Activated naive CD8-positive, alpha-beta T cell treated with anti-CD3 and anti-CD28 coated beads, Interleukin-2, amount 50 U/mL, for 16 hours (primary cell): ENCODE data around the gene TCEA3.

Experiments used
- DNase-seq: peaks from one replicate; pipeline ENCODE4 v3.0.0-alpha.2; 2020; ENCODE audit warnings: low read depth, low spot score

TCEA3 gene

GRCh38 chr1:23367791-23368561, 56.6 kb downstream of the TCEA3 start:
- DNase-seq, result peak; percentile 96

DNA sequence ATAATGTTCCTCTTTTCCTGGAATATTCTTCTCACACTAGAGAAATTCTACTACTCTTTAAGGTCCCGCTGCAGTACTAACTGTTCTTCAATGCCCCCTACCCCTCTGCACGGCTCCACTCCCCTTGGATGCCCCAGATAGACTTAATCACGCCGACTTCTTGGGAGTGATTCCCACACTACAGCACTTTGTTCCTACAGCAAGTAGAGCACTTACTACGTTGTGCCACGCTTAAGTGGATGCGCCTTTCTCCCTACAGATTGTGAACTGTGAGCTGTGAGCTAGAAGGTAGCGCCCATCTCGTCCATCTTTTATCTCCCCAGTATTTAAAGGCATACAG, 57.1 kb downstream of the TCEA3 start:
- DNase-seq, result no peak

GRCh38 chr1:23366598-23366997, 58.0 kb downstream of the TCEA3 start:
- no peak for DNase-seq

- DNase-seq, result no peak
Observed at GRCh38 chr1:23366146-23366545, 58.4 kb downstream of the TCEA3 start.

DNA sequence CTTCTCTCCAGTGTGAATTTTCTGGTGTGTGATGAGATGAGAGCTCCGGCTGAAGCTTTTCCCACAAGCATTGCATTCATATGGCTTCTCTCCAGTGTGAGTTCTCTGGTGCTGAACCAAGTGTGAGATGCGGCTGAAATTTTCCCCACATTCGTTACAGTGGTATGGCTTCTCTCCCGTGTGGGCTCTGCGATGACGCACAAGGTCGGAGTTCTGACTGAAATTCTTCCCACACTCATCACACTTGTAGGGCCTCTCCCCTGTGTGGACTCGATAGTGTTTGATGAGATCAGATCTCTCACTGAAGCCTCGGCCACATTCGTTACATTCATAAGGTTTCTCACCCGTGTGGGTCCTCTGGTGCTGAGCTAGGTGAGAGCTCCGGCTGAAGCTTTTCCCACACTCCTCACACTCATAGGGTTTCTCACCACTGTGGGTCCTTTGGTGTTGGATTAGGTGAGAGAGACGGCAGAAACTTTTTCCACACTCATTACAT, 62.3 kb downstream of the TCEA3 start:
- no peak for DNase-seq

- DNase-seq, result no peak
Observed at GRCh38 chr1:23358310-23358875, 66.2 kb downstream of the TCEA3 start.

DNA sequence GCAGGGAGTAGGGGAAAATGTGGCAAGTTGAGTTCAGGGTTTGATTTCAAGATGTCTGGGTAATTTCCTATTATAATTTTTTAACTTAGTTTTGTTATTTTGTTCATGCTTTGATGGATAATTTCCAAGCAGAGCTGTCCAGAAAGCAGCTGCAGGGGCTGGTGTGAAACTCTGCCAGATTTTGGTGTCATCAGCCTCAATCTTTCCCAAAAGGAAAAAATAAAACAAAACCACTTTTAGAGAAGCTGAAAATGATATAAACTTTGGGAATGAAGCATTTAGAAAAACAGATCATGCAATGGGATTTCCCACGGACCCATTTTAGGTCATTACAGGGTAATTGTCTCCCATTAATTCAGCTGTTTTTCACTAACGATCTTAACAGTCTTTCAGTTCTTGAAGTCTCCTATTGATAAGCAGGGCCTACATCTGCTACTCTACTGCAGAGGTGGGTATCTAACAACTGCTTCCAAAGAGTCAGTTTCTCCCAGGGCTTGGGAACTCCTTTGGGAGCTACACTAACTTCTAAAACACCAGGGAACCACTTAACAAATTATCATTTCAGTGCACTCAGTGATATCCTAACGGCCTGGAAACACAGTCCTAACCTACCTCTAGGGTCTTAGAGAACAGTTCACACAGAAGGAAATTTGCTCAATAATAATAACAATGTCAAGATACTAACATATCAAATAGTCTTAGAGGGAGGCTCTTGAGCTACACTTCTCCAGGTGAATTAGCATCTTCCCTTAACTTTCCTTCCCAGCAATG, 67.2 kb downstream of the TCEA3 start:
- no peak for DNase-seq

DNA sequence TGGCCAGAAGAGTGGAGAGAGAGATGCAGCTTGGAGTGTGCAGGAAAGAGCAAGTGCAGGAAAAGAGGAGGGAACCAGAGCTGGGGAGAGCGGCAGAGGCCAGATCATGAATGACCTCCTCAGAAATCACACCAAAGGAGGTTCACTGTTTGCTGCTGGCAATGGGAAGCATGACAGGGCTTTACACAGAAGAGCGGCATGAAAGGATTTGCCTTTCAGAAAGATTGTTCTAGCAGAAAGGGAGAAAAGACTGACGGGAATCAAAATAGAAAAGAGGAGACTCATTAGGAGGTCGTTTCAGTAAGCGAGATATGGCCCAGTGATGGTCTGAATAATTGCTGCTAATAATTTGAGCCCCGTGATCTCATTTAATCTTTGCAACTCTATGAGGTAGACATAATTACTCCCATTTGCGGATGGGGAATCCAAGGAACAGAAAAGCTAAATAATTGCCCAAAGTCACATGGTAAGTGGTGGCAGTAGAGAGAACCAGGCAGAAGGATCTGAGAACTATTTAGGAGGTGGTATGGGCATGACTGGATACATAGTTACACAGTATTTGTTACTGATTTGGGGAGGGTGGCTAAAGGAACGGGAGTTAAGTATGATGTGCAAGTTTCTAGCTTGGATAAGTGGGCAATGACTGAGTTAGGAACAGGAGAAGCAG, 67.9 kb downstream of the TCEA3 start:
- no peak for DNase-seq

GRCh38 chr1:23354245-23354644, 70.3 kb downstream of the TCEA3 start:
- DNase-seq, result no peak

DNA sequence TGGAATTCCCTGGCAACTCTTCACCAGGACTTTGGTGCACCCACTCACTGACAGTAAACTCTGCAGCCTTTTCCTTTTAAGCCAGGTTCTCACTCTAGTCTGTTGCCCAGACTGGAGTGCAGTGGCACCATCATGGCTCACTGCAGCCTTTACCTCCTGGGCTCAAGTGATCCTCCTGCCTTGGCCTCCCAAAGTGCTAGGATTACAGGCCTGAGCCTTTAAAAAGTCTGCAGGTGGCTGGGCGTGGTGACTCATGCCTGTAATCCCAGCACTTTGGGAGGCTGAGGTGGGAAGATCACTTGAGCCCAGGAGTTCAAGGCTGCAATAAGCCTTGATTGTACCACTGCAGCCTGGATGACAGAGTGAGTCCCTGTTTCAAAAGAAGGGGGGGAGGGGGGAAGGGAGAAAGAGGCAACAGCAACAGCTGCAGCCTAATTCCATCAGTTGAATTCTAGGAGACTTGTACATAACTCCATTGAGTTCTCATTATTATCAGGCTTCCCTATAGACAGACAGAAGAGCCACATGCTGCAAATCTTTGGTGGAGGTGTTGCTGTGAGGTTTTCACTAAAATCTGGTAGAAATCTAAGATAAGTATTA, 72.4 kb downstream of the TCEA3 start:
- DNase-seq, result no peak

GRCh38 chr1:23345920-23346319, 78.6 kb downstream of the TCEA3 start:
- no peak for DNase-seq

DNA sequence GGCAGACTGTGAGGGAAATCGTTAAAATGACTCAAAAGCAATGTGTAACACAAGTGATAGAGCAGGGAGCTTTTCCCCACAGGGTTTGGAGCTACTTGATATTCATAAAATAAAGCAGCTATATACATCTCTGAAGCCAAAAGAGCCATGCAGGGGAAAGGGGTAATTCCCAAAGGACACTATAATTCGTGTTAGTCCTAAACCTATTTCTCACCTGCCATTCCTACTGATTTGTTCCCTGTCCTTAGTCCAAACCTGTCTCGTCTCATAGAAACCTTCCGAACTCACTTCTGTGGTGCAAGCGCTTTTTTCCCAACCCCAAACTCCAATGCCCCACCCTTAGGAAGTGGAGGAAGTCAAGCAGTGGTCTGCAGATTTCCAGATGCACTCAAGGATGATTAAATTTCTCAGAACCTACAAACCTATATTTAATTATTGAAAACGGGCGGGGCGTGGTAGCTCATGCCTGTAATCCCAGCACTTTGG, 79.5 kb downstream of the TCEA3 start:
- DNase-seq, result no peak

GRCh38 chr1:23344111-23344986, 80.2 kb downstream of the TCEA3 start, which contains the start of gene HNRNPR:
HNRNPR (minus strand) TSS chr1:23344284; CDS start chr1:23341008, 3,276 bp downstream.
- DNase-seq, result peak; percentile 99

- peak; percentile 32 for DNase-seq
Observed at GRCh38 chr1:23343221-23344110, 81.1 kb downstream of the TCEA3 start.

DNA sequence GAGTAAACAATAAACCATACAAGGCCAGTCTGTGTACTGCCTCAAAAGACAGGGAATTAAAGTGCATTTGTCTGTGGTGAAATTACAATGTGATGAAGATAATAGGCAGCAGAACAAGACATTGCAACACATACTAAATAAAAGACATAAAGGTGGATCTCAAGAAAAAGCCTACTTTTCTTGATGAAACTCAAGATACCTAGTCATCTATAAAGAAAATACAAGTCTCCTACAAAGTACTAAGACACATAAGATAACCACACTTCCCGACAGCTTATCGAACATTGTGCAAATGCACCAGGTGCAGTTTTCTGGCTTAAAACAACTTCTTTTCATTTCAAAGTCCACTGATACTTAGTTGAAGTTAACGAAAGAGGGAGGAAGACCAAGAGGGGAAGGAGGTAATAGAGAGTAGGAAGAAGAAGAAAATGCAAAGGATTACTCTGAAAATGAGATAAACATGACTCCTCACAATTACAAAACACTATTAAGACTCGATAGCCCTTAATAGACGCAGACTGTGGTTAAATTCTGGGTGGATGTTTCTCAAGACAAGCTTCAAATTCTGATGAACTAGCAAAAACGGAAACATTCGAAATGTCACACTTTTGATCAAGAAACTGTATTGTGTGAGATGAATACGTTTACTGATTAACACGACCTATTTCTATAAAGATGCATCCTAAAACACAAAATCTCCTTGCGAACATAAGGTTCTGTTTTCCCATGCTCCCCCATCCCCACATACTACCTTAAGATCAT, 82.4 kb downstream of the TCEA3 start:
- no peak for DNase-seq

DNA sequence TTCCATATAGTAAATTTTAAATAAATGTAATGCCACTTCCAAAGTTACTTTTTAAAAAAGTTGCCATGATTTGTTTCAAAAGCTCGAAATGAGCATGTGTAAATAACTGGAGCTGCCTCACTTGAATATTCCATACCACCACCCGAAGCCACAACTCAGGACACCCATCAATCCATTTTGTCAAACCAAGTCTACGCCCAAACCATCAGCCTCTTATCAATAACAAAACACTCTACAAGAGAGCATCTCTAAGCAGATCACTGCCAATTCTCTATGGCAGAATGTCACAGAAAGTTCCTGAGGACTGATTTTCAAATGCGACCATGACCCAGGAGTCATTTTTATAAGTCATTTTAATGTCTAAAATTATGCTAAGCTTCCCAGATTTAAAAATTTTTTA, 84.9 kb downstream of the TCEA3 start:
- no peak for DNase-seq

GRCh38 chr1:23337869-23338268, 86.7 kb downstream of the TCEA3 start:
- DNase-seq, result no peak

GRCh38 chr1:23331713-23332112, 92.8 kb downstream of the TCEA3 start:
- DNase-seq, result no peak
